ENCODE data around the gene BCKDK. TPM values are rescaled to one million over a fixed set of nuclear protein-coding genes. Genes with fewer than 3 reads are reported as not detected.

The BCKDK gene
- total and polyA plus RNA-seq, 2 of the 13 experiments (the other 11 are each of a cell fraction or from before 2014, with no cell fraction given), result 24.9 to 42.6 TPM

DNA sequence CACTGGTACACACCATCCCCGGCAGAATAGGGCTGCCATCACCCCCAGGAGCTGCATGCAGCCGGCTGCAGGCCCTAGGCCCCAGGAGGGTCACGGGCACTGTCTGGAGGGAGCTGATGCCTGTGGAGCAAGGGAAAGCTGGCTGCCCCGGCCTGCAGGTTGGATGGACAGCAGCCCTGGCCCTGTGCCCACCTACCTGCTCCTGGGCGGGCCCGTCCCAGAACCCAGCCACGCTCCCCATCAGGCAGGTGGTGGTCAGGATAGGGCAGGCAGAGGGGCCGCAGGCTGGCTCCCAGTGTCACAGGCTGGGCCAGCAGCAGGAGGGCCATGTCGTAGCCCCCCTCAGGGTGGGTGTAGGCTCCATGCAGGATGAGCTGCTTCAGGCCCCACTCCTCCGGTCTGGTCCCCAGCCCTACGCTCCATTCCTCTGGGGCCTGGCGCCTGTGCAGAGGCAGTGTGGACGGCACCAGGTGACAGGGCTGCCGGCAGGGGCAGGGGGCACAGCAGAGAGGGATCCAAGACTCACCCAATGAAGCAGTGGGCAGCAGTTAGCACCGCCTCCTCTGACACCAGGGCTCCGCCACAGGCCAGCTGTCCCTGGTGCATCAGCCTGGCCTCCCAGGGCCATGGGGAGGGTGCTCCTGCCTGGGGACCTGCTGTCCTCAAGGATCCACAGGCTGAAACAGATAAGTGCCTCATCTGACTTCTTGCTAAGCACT is 23.4 kb upstream of the BCKDK start (continued):
- TF ChIP-seq, protein P1, sequence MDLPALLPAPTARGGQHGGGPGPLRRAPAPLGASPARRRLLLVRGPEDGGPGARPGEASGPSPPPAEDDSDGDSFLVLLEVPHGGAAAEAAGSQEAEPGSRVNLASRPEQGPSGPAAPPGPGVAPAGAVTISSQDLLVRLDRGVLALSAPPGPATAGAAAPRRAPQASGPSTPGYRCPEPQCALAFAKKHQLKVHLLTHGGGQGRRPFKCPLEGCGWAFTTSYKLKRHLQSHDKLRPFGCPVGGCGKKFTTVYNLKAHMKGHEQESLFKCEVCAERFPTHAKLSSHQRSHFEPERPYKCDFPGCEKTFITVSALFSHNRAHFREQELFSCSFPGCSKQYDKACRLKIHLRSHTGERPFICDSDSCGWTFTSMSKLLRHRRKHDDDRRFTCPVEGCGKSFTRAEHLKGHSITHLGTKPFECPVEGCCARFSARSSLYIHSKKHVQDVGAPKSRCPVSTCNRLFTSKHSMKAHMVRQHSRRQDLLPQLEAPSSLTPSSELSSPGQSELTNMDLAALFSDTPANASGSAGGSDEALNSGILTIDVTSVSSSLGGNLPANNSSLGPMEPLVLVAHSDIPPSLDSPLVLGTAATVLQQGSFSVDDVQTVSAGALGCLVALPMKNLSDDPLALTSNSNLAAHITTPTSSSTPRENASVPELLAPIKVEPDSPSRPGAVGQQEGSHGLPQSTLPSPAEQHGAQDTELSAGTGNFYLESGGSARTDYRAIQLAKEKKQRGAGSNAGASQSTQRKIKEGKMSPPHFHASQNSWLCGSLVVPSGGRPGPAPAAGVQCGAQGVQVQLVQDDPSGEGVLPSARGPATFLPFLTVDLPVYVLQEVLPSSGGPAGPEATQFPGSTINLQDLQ (CRISPR knock-in tag; IDR thresholded peaks at IDR 0.05), result no peak
- TF ChIP-seq ZNF10 (CRISPR knock-in tag; IDR thresholded peaks at IDR 0.05; ENCODE audit: borderline replicate concordance, low read depth) (no peak), RBM22 (optimal IDR thresholded peaks at IDR 0.05; ENCODE audit: low read length) (peak; percentile 37)
- TF ChIP-seq, protein P2, sequence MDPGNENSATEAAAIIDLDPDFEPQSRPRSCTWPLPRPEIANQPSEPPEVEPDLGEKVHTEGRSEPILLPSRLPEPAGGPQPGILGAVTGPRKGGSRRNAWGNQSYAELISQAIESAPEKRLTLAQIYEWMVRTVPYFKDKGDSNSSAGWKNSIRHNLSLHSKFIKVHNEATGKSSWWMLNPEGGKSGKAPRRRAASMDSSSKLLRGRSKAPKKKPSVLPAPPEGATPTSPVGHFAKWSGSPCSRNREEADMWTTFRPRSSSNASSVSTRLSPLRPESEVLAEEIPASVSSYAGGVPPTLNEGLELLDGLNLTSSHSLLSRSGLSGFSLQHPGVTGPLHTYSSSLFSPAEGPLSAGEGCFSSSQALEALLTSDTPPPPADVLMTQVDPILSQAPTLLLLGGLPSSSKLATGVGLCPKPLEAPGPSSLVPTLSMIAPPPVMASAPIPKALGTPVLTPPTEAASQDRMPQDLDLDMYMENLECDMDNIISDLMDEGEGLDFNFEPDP (CRISPR knock-in tag; conservative IDR thresholded peaks at IDR 0.05), result 0 out of 2 replicates have a peak, but pooled peaks have one; percentile 32

DNA sequence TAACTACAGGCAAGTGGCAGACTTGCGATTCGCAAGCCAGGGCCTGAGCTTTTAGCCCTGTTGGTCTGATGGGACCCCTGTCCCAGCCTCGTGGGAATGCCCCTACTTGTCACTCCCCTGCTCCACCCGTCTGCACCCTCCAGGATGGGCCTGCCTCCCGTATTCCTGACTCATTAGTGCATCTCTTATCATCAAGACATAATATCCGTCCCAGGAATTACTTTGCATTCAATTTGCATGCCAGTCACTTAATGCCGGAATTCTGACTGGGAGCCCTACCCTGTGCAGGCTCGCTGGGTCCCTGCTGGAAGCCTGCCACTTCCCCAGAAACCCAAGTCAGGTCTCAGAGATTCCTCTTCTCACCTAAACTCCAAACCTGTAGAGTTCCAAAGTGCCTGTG is 22.8 kb upstream of the BCKDK start:
- no peak for ATAC-seq
- BruUV-seq (replicated peaks), result no TSS peak
- no peak overlapping the region for H3K4me2 ChIP-seq (ENCODE audit: low read depth, low read length)
- in situ Hi-C loops (cut with HindIII; ENCODE audit: extremely low pct_ligation_motif_present, low pct_unique_long_range_greater_than_20kb), result no loop called here
- H3K4me3 ChIP-seq (replicated peaks in 1 of 3; ENCODE audit: insufficient read depth in 1 of 3, low read depth in 2 of 3, low read length in 3 of 3), result no peak overlapping the region
- no peak for FAIRE-seq
- H4K20me1 ChIP-seq (ENCODE audit: insufficient read depth, low read length), result no peaks in the 10 kb centered on the region; the same call in 1 of the 2 replicates
- no peak overlapping the region for H2AFZ ChIP-seq (ENCODE audit: low read length)
- intact Hi-C loops (cut with micrococcal nuclease; ENCODE audit: unreplicated experiment), result no loop called here
- DNase-seq (ENCODE audit: low spot score), result no peak
- H3K9me3 ChIP-seq (ENCODE audit: low read length), result no peaks in the 10 kb centered on the region
- no peaks in the 10 kb centered on the region for H3K27me3 ChIP-seq (ENCODE audit: control insufficient read depth in 1 of 2, insufficient read depth in 2 of 2, low read length in 2 of 2)
- POLR2A ChIA-PET, result interaction anchor here (3.3 kb wide), 1 partner anchor 11 kb away, joined by 17 read pairs; the partner anchor contains the start of genes ZNF646 and ZNF668
- H3K27ac ChIP-seq (ENCODE audit: extremely low read length, insufficient read depth, low read length), result no peak overlapping the region
- no peaks in the 10 kb centered on the region for H3K4me1 ChIP-seq (ENCODE audit: insufficient read depth, low read length)
- peaks cover 16 to 26% of the 10 kb centered on the region in 2 experiments for H3K36me3 ChIP-seq (replicated peaks in 1 of 2; ENCODE audit: control insufficient read depth in 1 of 2, insufficient read depth in 2 of 2, low read length in 2 of 2)
- peaks cover 2% of the 10 kb centered on the region for H3K79me2 ChIP-seq (ENCODE audit: insufficient read depth, low read length)
- WGBS (ENCODE audit: low lambda C conversion rate), result 94% methylated on average over 8 of the region's 8 CpGs
- H3K9ac ChIP-seq (ENCODE audit: insufficient read depth, low read depth, low read length), result no peak overlapping the region
- TF ChIP-seq MAFG (CRISPR knock-in tag; IDR thresholded peaks at IDR 0.05) (no peak), ZFP36 (IDR thresholded peaks at IDR 0.05; ENCODE audit: borderline replicate concordance, low read depth, low read length, partially characterized antibody) (no peak), ZBTB20 (CRISPR knock-in tag; IDR thresholded peaks at IDR 0.05; ENCODE audit: borderline replicate concordance, low read depth) (no peak), POLR2A (IDR thresholded peaks at IDR 0.05; ENCODE audit: insufficient read depth in 1 of 2, low read depth in 2 of 2, low read length in 2 of 2) (0 out of 4 replicates have a peak, but pooled peaks of 1 of the 2 experiments have one; percentile 3)
- CTCF ChIA-PET (ENCODE audit: low intra/inter-chr PET ratio, low total read pairs), result no interaction called here
